Tibial nerve (tissue), 4 donors: ENCODE data around the gene PTPRK. TPM values are rescaled to one million over a fixed set of nuclear protein-coding genes. Genes with fewer than 3 reads are reported as not detected.

Experiments
- DNase-seq, 2 donors: peaks; one replicate each; pipeline ENCODE4 v3.0.0-alpha.2; 2019; ENCODE audit warnings: low spot score in 2 of 2
- H3K27ac ChIP-seq, 4 donors: fragments of 200-600 bp; sonication (generic) in 3 of 4; one replicate each; pipeline ENCODE4 v1.5.1; 2017 to 2019; ENCODE audit warnings: mild to moderate bottlenecking in 1 of 4
- H3K27me3 ChIP-seq, 2 donors: fragments of 200-600 bp; sonication (generic) in 1 of 2; one replicate each; pipeline versions ENCODE4 v1.5.1 to v1.6.0; 2017 to 2019
- H3K36me3 ChIP-seq, 3 donors: fragments of 200-600 bp; sonication (generic); one replicate each; pipeline ENCODE4 v1.5.1; 2018 to 2019
- H3K4me1 ChIP-seq, 4 donors: fragments of 200-600 bp; sonication (generic) in 3 of 4; one replicate each; pipeline ENCODE4 v1.5.1; 2017 to 2019
- H3K4me3 ChIP-seq, 4 donors: fragments of 200-600 bp; sonication (generic) in 3 of 4; one replicate each; pipeline ENCODE4 v1.5.1; 2017 to 2019; ENCODE audit warnings: mild to moderate bottlenecking in 1 of 4, moderate library complexity in 1 of 4
- H3K9me3 ChIP-seq, 4 donors: fragments of 200-600 bp; sonication (generic) in 3 of 4; one replicate each; pipeline ENCODE4 v1.5.1; 2017 to 2019
- EP300 ChIP-seq, 2 donors: sonication (generic); formaldehyde crosslinking; IDR thresholded peaks; one replicate each; pipeline ENCODE4 v1.6.1; 2017; ENCODE audit warnings: antibody characterized with exemption in 2 of 2, mild to moderate bottlenecking in 1 of 2
- POLR2A ChIP-seq, 2 donors: fragments of 450-650 bp; IDR thresholded peaks; one replicate each; pipeline ENCODE4 v1.6.1; 2017; ENCODE audit warnings: antibody characterized with exemption in 2 of 2, mild to moderate bottlenecking in 2 of 2, moderate library complexity in 2 of 2
- WGBS, 2 donors: methylation state at CpG; one replicate each; pipeline ENCODE4 v1.1.5; 2018; 5-methylcytosine and 5-hydroxymethylcytosine counted together
- total RNA-seq, 4 donors: library from RNA; depleted of rRNA; stranded (reverse); fragments of >200 nt; gene quantifications; one replicate each; pipeline ENCODE4 v1.1.0, GENCODE V29; 2016
- TF ChIP-seq, protein P1 (sequence below), 5 experiments: fragments of 200-600 bp in 3 of 5; fragments of 450-650 bp in 2 of 5; sonication (generic) in 3 of 5; IDR thresholded peaks; one replicate each; pipeline ENCODE4 v1.5.1; 2016 to 2019; ENCODE audit warnings: antibody characterized with exemption in 5 of 5, mild to moderate bottlenecking in 3 of 5, moderate library complexity in 2 of 5

The PTPRK gene
- total RNA-seq, 4 donors from 2014 or later, result 17.4 to 26.1 (median 21.2) TPM

DNA sequence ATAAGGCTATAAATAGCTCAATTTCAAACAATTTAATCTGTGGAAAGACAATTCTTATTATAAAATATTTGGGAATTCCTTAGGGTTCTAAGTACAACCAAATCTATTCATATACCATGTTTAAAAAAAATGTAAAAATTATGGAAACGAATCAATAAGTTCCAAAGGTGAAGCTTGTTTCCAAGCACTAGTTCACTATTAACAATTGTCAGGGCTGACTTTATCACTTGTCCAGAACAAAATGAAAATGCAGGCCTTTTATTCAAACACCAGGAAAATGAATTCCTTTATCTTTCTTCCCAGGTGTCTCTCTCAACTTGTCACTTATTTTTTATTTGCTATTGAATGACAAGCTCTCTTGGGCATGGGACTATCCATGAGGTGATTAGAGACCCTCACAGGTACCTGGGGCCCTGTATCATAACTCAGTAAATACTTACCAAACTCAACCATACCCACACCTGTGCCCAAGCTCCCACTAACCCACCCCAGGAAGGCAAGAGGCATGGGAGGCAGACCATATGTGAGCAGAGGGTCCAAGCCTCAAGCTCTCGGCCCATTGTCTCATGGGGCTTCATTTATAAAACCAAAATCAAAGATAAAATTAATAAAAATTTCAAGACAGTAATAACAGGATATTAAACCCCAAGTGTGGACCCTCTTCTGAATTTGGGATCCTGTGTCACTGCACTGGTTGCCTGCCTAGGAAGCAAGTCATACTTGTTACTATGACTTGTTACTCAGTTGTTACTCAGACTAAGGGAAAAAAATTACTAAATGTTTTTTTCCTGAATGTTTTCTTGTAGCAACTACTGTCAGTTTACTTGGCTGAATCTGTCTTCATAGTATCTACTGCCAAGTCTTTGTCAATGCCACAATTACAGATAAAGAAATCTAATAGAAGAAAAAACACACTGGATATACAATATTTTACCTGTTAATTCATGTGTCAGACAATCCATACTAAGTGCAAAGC lies 54.7 kb downstream of the PTPRK start:
- Histone ChIP-seq H3K27me3 (no peaks in the 10 kb centered on the region), H3K4me1 (peaks cover 0 to 9% (median 0%) of the 10 kb centered on the region in 4 donors), H3K27ac (no peak overlapping the region), H3K4me3 (no peak overlapping the region), H3K36me3 (no peaks in the 10 kb centered on the region), H3K9me3 (no peaks in the 10 kb centered on the region)
- no peak for DNase-seq
- WGBS, 2 donors, result 84 to 88% methylated on average over 2 of the region's 2 CpGs
- TF ChIP-seq, protein P1, sequence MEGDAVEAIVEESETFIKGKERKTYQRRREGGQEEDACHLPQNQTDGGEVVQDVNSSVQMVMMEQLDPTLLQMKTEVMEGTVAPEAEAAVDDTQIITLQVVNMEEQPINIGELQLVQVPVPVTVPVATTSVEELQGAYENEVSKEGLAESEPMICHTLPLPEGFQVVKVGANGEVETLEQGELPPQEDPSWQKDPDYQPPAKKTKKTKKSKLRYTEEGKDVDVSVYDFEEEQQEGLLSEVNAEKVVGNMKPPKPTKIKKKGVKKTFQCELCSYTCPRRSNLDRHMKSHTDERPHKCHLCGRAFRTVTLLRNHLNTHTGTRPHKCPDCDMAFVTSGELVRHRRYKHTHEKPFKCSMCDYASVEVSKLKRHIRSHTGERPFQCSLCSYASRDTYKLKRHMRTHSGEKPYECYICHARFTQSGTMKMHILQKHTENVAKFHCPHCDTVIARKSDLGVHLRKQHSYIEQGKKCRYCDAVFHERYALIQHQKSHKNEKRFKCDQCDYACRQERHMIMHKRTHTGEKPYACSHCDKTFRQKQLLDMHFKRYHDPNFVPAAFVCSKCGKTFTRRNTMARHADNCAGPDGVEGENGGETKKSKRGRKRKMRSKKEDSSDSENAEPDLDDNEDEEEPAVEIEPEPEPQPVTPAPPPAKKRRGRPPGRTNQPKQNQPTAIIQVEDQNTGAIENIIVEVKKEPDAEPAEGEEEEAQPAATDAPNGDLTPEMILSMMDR (IDR thresholded peaks at IDR 0.05), result no peak
- TF ChIP-seq POLR2A (IDR thresholded peaks at IDR 0.05) (no peak), EP300 (IDR thresholded peaks at IDR 0.05) (no peak)

DNA sequence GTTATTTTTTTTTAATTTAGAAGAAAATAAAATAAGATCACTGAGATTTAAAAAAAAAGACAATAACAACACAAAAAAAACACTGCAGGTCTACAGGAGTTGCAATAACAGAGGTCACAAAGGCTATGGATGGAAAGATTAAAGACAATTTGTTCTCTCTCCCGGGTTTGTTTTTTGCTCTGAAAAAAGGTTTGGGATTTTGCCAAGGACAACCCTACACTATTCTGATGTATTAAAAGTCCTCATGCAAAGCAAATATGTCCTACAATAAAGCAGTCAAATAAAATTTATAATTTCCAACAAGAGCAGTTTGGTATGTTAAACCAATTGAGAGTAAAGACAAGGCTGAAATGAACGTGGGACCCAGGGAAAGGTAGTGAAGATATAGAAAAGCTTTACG lies 55.6 kb downstream of the PTPRK start:
- Histone ChIP-seq H3K4me3 (no peak overlapping the region), H3K4me1 (peaks cover 0 to 9% (median 0%) of the 10 kb centered on the region in 4 donors), H3K27ac (no peak overlapping the region), H3K9me3 (no peaks in the 10 kb centered on the region), H3K27me3 (no peaks in the 10 kb centered on the region), H3K36me3 (no peaks in the 10 kb centered on the region)
- TF ChIP-seq, protein P1 (IDR thresholded peaks at IDR 0.05), result no peak
- TF ChIP-seq POLR2A (IDR thresholded peaks at IDR 0.05) (no peak), EP300 (IDR thresholded peaks at IDR 0.05) (no peak)
- 53 to 58% methylated on average over 3 of the region's 3 CpGs for WGBS, 2 donors
- no peak for DNase-seq

DNA sequence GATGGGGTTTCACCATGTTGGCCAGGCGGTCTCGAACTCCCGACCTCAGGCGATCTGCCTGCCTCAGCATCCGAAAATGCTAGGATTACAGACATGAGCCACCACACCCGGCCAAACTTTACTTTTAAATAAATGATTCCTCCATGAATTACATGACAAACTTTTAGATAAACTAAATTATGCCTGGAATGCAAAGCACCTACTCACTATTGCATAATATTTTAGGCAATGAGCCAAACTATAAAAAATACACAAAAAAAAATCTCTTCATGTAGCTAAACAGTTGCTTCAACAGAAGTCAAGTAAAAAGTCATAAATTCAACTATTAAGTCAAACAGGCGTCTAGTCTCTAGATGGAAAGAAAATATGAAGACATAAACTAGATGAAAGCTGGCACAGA lies 56.5 kb downstream of the PTPRK start:
- Histone ChIP-seq H3K36me3 (no peaks in the 10 kb centered on the region), H3K9me3 (no peaks in the 10 kb centered on the region)
- TF ChIP-seq EP300 (IDR thresholded peaks at IDR 0.05) (no peak), POLR2A (IDR thresholded peaks at IDR 0.05) (no peak)
- TF ChIP-seq, protein P1 (IDR thresholded peaks at IDR 0.05), result no peak

DNA sequence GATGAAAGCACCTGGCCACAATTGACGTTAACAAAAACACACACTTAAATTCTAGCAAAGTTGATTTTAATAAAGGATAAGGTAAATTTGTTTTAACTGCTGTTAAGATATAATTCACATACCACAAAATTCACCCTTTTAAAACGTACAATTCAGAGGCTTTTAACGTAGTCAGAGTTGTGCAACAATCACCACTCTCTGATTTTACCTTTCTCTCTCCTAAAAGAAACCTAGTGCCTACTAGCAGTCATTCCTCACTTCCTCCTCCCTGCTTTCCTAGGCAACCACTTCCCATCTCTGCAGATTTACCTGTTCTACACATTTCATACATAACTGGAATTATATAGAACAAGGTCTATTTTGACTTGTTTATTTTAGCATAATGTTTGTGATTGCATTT lies 58.9 kb downstream of the PTPRK start:
- TF ChIP-seq EP300 (IDR thresholded peaks at IDR 0.05) (no peak), POLR2A (IDR thresholded peaks at IDR 0.05) (no peak)
- TF ChIP-seq, protein P1 (IDR thresholded peaks at IDR 0.05), result no peak
- no peaks in the 10 kb centered on the region for H3K9me3 ChIP-seq
- H3K36me3 ChIP-seq, result no peaks in the 10 kb centered on the region
- no peak for DNase-seq
- WGBS, 2 donors, result 84 to 91% methylated on average over 3 of the region's 3 CpGs
- peaks cover 0 to 9% (median 0%) of the 10 kb centered on the region in 4 donors for H3K4me1 ChIP-seq
- H3K4me3 ChIP-seq, result no peak overlapping the region
- no peaks in the 10 kb centered on the region for H3K27me3 ChIP-seq
- no peak overlapping the region for H3K27ac ChIP-seq

More for the DNA sequence above, 56.5 kb downstream of the PTPRK start:
- no peaks in the 10 kb centered on the region for H3K27me3 ChIP-seq
- no peak overlapping the region for H3K27ac ChIP-seq
- DNase-seq, result no peak
- 86 to 87% methylated on average over 7 of the region's 7 CpGs for WGBS, 2 donors
- peaks cover 0 to 9% (median 0%) of the 10 kb centered on the region in 4 donors for H3K4me1 ChIP-seq
- no peak overlapping the region for H3K4me3 ChIP-seq
